ENCODE measurements around the gene CFAP100.

GRCh38 chr3:126412841-126413692 is 18.4 kb downstream of the CFAP100 start:
- TF ChIP-seq CTCF (IDR thresholded peaks at IDR 0.05) (no peak), EZH2 (IDR thresholded peaks at IDR 0.05) (no peak), EZH2phosphoT487 (IDR thresholded peaks at IDR 0.05) (no peak)

Data from neural progenitor cell (in vitro differentiated cells).